ENCODE measurements around the gene CHEK2.
"Not testable (repeated sequence)": the region's sequence is repeated elsewhere in the genome, so short reads cannot be mapped to it uniquely, and the experiment has no call there.

Gene CHEK2

DNA sequence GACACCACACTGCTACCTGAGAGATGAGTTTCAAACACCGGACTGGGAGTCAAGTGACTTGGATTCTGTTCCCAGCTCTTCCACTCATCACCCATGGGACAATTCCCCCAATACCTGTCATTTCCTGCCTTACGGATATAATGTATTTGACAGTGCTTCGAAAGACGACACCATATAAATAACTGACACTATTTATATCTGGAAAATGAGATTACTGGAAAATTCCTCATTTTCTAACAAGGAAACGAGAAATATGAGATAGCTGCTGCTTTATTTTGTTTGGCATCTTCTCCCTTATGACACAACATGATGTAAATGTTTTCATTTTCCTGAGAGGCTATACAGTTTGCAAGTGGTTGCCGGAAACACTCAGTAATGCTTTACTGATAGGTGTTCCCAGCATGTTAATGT lies 8.9 kb upstream of the CHEK2 start:
- TF ChIP-seq, protein P1, sequence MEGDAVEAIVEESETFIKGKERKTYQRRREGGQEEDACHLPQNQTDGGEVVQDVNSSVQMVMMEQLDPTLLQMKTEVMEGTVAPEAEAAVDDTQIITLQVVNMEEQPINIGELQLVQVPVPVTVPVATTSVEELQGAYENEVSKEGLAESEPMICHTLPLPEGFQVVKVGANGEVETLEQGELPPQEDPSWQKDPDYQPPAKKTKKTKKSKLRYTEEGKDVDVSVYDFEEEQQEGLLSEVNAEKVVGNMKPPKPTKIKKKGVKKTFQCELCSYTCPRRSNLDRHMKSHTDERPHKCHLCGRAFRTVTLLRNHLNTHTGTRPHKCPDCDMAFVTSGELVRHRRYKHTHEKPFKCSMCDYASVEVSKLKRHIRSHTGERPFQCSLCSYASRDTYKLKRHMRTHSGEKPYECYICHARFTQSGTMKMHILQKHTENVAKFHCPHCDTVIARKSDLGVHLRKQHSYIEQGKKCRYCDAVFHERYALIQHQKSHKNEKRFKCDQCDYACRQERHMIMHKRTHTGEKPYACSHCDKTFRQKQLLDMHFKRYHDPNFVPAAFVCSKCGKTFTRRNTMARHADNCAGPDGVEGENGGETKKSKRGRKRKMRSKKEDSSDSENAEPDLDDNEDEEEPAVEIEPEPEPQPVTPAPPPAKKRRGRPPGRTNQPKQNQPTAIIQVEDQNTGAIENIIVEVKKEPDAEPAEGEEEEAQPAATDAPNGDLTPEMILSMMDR (IDR thresholded peaks at IDR 0.05), result no peak
- no peaks in the 10 kb centered on the region for H3K9me3 ChIP-seq
- H3K4me1 ChIP-seq (ENCODE audit: control insufficient read depth in 1 of 2, insufficient read depth in 1 of 2, low read depth in 1 of 2, low read length in 1 of 2), result no peaks in the 10 kb centered on the region
- H3K27ac ChIP-seq, result no peak overlapping the region
- H3K27me3 ChIP-seq, result no peaks in the 10 kb centered on the region
- no peak overlapping the region for H3K4me3 ChIP-seq (ENCODE audit: low read depth in 1 of 2, low read length in 1 of 2)
- H3K36me3 ChIP-seq, result no peaks in the 10 kb centered on the region

DNA sequence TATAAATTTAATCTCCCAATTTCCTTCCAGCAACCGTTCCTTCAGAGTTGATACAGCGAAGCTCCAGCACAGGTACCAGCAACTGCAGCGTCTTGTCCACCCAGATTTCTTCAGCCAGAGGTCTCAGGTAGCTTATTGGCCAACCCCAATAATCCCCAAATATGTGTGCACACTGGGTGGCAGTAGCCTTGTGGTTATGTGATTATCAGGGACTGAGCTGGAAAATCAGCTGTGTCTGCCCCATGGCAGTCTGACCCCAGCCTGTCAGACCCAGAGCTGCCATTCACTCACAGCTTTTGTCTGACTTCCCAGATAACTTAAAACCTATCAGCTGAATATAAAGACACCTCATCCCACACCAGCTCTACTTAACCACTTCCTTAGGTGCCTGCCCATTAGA lies 2.2 kb upstream of the CHEK2 start:
- H3K27me3 ChIP-seq, result no peaks in the 10 kb centered on the region
- no peak overlapping the region for H3K27ac ChIP-seq
- peaks cover 22 to 25% of the 10 kb centered on the region in 2 experiments for H3K4me1 ChIP-seq (ENCODE audit: control insufficient read depth in 1 of 2, insufficient read depth in 1 of 2, low read depth in 1 of 2, low read length in 1 of 2)
- no peak overlapping the region for H3K4me3 ChIP-seq (ENCODE audit: low read depth in 1 of 2, low read length in 1 of 2)
- H3K9me3 ChIP-seq, result no peaks in the 10 kb centered on the region
- H3K36me3 ChIP-seq, result no peaks in the 10 kb centered on the region
- TF ChIP-seq, protein P1 (IDR thresholded peaks at IDR 0.05), result no peak

DNA sequence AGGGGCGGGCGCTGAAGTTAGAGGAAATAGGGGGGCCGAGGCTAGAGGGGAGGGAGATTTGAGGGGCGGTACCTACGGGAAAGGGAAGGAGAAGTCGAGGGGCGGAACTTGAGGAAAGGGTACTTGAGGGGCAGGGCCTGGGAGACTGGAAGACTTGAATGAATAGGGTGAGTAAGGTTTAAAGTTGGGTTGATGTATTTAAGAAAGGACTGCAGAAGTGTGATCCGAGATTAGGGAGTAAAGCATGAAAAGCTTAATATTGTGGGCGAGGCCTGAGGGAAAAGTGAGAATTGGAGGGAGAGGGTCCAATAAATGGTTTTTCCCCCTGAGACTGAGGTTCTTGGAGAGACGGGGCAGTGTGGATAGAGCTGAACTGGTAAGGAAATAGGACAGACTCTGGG lies 942 bp upstream of the CHEK2 start:
- Histone ChIP-seq H3K27ac (peak overlapping the region; percentile 91), H3K9me3 (no peaks in the 10 kb centered on the region), H3K4me3 (ENCODE audit: low read depth in 1 of 2, low read length in 1 of 2) (peak overlapping the region; percentile 98 to 99), H3K4me1 (ENCODE audit: control insufficient read depth in 1 of 2, insufficient read depth in 1 of 2, low read depth in 1 of 2, low read length in 1 of 2) (peaks cover 22 to 25% of the 10 kb centered on the region in 2 experiments), H3K27me3 (no peaks in the 10 kb centered on the region), H3K36me3 (no peaks in the 10 kb centered on the region)
- TF ChIP-seq, protein P1 (IDR thresholded peaks at IDR 0.05), result no peak

DNA sequence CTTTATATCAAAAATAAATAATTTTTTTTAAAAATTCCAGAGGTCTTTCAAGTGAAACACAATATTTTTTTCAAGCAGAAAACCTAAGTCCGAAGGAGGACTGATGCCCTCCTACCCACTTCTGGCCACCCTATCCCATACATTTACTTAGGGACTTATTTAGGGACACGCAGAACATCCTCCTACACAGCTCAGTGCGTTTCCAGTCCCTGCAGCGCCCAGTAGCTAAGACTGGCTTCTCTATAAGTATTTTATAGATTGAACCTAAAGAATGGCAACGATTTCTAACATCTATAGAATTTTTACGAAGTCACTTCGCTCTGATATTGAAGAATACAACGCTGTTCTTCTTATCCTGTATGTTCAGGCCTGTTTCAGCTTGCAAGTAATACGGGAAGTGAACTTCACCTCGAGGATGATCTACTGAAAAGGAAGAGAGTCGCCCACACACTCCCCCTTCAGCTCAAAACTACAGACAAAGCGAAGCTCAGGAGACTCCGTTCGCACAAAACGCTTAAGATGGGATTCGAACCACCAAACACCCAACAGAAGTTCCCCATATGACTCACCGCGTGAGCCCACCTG lies 328 bp downstream of the CHEK2 start:
- Histone ChIP-seq H3K27me3 (no peaks in the 10 kb centered on the region), H3K27ac (peak overlapping the region; percentile 91), H3K4me1 (ENCODE audit: control insufficient read depth in 1 of 2, insufficient read depth in 1 of 2, low read depth in 1 of 2, low read length in 1 of 2) (peaks cover 22 to 25% of the 10 kb centered on the region in 2 experiments), H3K9me3 (no peaks in the 10 kb centered on the region), H3K36me3 (no peaks in the 10 kb centered on the region), H3K4me3 (ENCODE audit: low read depth in 1 of 2, low read length in 1 of 2) (peak overlapping the region; percentile 98 to 99)
- TF ChIP-seq, protein P1 (IDR thresholded peaks at IDR 0.05), result no peak

DNA sequence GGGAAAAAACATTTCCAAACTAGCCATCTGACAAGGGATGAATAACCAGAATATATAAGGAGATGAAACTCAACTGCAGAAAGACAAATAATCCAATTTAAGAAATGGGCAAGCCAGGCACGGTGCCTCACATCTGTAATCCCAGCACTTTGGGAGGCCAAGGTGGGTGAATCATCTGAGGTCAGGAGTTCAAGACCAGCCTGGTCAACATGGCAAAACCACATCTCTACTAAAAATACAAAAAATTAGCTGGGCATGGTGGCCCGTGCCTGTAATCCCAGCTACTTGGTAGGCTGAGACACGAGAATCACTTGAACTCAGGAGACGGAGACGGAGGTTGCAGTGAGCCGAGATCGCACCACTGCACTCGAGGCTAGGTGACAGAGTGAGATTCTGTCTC lies 2.7 kb downstream of the CHEK2 start:
- not testable (repeated sequence) for H3K36me3 ChIP-seq; H3K9me3 ChIP-seq; H3K27ac ChIP-seq; H3K4me3 ChIP-seq (ENCODE audit: low read depth in 1 of 2, low read length in 1 of 2); H3K27me3 ChIP-seq
- H3K4me1 ChIP-seq (ENCODE audit: control insufficient read depth in 1 of 2, insufficient read depth in 1 of 2, low read depth in 1 of 2, low read length in 1 of 2), result peaks cover 22 to 25% of the 10 kb centered on the region in 2 experiments

DNA sequence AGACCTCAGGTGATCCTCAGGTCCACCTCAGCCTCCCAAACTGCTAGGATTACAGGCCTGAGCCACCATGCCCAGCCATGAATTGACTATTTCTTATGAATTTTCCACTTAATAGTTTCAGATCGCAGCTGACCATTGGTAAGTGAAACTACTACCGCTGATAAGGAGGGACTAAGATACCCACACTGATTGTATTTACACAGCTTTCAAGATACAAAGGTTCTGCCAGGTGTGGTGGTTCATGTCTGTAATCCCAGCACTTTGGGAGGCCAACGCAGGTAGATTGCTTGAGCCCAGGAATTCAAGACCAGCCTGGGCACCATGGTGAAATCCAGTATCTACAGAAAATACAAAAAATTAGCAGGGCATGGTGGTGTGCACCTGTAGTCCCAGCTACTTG lies 3.9 kb downstream of the CHEK2 start:
- Histone ChIP-seq H3K4me3 (ENCODE audit: low read depth in 1 of 2, low read length in 1 of 2) (no peak overlapping the region), H3K36me3 (peaks cover 9% of the 10 kb centered on the region), H3K9me3 (no peaks in the 10 kb centered on the region), H3K27me3 (no peaks in the 10 kb centered on the region), H3K27ac (no peak overlapping the region), H3K4me1 (ENCODE audit: control insufficient read depth in 1 of 2, insufficient read depth in 1 of 2, low read depth in 1 of 2, low read length in 1 of 2) (peaks cover 16 to 20% of the 10 kb centered on the region in 2 experiments)
- TF ChIP-seq, protein P1 (IDR thresholded peaks at IDR 0.05), result no peak

Measured in neutrophil (primary cell).